Measurements from ENCODE around the gene SP140.
"Not testable (repeated sequence)": the region's sequence is repeated elsewhere in the genome, so short reads cannot be mapped to it uniquely, and the experiment has no call there.

SP140 gene

DNA sequence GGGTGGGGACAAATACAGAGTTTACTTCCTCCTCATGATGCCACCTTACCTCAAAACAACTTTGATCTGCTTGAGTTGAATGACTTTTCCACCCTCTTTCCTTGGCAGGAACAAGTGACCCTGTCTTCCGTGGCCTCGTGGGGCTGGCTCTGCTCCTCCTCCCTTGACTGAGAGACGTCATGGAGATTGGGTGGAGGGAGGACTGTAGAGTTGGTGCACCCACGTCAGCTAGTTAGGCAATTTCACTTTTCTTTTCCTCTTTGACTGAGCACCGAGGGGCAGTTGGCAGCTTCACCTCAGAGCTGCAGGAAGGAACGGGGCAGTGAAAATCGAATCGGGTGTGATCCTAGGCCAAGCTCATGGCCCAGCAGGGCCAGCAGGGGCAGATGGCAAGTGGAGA, at the start of gene SP140:
Gene SP140, plus strand, starts transcription at position 251 of the 400 bp plus-strand sequence. Its CDS starts 109 bp downstream, at position 360.
- peak; percentile 31 to 81 (median 76) for DNase-seq

DNA sequence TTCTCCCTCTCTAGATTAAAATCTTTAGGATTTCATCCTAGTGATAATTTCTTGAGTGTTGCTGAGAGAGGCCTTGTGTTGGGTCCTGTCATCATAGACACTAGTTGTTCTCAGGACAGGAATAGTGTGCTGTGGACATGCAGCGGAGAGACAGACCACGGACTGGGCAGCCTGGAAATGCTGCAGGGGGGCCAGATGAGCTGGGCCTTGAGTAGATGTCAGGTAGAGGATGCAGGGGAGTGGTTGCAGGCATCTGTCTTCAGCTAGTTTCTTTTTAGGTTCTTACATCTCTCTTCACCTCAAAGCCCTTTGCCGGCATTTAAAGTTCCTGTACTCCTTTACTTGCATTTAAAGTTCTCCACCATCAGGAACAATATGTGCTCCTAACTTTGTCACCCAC, 48.5 kb upstream of the SP140 start:
- DNase-seq, result no peak

DNA sequence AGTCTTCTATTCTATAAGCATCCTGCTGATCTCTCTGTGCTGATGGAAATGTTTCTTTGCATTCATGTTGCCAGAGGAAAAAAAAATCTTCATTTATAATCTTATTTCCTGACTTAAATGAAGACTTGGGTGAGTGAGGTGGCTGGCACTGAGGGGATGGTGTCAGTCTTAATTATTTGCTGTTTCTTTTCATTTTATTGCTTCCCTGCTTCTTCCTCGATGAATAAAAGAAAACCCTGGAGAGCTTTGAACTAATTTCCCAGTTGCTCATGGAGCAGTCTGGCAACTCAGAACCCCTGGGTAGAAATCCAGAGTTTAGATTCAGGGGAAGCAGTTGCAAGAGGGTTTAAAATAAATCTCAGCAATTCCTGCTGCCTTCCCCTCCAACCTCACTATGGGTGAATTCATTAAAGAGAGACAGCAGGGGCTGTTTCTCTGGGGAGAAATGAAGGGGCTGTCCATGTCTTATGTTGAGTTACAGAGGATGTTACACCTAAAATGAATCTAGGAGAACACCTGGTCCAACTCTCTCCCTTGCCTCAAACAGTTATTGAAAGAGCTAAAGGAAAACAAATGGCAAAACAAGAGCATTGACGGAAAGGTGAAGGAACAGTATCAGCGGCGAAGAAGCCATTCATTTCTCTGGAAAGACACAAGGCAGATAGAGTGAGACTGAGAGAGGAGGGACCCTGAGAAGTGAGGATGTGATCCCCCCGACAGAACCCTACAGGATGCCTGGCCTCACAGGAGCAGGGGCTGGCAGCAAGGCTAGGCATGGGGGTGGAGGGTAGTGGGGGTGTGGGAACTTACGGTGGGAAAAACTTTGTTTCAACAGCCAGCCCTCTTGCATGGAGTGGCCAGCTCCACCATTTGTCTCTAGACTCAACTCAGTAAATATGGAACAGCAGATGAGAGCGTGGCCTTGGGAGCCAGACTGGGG, 46.7 kb upstream of the SP140 start:
- DNase-seq, result no peak

DNA sequence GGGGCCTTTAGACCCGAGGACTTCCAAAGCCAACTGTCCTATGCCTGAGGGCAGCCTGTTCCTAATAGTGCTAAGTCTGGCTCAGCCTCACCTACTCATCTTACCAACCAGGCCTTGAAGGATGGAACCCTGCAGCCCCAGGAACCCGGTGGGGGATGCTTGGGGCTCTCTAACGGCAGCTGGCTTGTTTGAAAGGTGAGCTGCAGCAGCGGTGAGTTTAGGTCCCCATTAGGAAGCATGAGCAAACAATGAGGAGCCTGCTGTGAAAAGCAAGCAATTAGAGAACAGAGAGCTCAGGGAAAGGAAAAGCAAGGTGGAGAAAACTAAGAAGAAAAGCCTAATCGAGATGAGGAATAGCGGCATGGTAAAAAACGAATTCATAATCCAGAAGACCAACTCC, 45.6 kb upstream of the SP140 start:
- no peak for DNase-seq

DNA sequence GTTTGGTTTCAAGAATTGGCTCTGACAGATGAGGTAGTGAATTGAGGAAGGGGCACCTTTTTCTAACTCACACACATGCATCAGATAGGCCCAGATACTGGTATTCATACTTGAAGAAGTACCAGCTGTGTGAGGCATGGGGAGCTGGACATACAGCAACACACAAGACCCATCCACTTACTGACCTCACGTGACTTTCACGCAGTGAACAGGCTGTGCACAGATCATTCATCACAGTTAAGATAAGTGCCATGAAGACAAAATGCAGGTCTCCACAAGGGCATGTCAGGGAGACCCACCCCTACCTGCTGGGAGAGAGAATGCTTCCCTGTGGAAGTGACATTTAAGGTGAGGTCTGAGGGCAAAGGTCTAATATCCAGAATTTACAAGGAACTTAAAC, 44.3 kb upstream of the SP140 start:
- no peak for DNase-seq

DNA sequence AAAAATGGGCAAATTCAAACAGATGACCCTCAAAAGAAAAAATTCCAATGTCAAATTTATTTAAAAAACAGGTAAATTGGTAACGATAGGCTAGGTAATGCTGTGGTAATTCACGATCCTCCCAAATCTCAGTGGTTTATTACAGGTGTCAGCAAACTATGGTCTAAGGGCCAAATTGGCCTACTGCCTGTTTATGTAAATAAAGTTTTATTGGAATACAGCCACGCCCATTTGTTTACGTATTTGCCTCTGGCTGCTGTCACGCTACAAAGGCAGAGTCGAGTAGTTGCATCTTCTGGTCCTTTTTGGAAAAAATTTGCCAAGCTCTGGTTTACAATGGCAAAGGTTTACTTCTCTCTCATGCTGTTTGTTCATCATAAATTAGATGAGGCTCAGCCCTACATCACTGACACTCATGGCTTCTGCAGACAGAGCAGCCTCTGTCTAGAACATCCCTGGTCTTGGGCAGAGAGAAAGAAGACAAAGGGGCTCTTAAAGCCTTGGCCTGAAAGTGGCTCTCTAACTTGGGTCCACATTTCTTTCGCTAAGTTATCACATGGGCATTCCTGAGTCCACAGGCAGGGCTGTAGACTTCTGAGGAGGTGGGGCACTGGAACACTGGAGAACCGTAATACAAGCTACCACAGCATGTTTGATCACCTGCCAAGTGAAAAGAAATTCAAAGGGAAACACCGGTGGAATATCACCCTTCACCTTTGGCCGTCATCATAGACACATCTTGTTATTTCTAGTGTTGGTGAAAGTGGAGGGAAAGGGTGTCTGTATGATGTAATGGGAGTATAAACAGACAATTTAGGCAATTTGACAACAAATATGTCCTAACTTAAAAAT, 40.6 kb upstream of the SP140 start:
- DNase-seq, result no peak

DNA sequence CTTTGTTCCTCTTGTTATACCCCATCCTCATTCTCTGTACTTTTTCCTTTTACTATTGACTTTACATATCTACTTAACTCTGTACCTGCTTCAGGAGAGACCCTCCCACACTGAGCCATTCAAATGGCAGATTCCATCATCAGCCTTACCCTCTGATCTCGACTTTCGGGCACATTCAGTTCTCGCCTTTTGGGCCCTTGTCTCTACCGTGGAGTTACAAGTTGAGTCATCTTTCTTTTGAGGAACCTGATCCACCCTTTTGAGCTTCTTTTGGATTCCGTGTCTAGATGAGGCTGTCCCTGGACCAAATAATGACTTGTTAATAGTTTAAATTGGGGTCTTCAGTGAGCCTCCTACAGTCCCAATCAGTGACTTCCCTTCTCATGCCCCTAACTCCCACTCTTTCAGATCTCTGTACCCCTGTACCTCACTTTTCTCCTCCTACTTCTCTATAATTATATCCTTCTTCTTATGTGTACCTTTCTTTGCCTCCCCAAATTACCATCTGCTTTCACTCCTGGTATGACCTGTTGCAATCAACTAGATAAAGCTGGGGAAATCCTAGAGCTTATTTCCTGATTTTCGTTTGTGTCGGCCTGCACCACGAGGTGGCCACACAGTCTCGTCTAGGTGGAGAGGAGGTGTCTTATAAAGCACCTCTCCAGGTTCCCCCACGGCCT, 23.0 kb upstream of the SP140 start:
- no peak for DNase-seq

DNA sequence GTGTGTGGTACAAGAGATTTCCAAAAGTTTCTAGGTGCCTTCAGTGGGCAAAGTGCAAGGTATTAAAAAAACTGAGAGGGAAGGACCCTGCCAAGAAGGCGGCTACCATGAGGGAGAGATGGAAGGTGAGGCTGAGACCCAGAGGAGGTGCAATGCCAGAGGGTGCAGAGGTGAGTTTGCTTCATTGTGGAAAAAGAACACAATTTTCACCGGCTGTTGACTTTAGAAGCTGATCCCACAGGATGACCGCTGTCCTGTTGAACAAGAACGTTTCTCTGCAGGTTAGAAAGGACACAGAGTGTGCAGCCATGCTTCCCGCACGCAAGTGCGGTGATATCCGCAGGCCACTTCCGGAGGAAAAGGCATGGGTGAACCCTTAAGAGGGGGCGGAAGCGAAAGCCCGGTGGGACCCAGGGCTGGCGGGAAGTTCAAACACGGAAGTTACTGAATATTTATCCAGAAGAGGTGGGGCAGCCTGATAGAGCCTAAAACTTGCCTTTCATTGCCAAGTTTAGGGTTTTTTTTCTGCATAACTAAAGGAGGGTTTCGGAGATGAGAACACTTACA, 22.3 kb upstream of the SP140 start:
- no peak for DNase-seq

DNA sequence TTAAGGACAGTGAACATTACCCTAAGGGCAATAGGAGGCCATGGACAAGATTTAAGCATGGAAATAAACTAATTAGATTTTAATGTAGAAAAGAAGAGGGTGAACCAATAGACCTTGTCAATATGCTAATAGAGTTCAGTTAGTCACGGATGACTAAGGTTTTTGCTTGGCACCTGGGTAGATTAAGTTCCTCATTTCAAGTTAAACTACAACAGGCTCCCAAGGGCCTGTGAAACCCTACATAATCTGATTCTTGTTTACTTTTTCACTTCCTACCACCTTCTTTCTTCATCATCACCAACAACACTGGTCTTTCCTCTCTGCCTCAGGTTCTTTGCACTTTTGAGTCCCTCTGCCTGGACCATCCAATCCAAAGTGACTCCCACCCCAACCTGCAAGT, 20.5 kb upstream of the SP140 start:
- DNase-seq, result no peak

DNA sequence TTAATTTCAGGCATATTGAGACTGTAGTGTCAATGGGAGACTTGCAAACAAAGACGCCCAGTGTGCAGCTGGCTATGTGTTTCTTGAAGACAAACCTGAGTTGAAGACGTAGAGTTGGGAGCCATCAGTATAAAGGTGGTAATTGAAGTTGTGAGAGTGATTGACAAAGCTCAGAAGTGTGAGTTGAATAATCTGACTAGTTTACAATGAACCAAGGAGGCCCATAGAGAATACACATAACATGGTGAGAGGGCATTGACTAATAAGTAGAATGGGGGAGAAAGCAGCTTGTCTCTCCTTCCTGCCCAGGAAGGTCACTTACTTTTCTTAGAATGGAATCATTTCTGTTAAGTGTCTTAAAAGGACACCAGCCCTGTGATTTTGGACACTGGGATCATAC, 19.8 kb upstream of the SP140 start:
- DNase-seq, result no peak

DNA sequence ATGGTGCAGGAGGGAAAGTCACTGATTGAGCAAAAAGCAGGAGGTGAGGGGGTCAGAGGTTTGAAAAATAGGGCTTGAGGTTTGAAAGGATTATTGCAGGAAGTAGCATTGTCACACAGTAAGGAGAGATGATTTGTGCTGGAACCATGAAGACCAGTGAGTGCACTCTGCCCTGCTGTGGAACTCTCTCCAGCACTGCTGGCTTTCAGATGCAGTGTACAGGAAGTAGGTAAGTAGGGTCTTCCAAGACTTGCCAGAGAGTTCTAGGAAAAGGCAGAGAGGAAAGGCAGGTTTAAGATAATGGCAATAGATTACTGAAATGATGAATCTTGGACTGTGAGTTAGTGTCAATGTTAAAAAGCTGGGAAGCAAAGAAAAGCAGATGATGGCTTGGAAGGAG, 17.0 kb upstream of the SP140 start:
- DNase-seq, result no peak

DNA sequence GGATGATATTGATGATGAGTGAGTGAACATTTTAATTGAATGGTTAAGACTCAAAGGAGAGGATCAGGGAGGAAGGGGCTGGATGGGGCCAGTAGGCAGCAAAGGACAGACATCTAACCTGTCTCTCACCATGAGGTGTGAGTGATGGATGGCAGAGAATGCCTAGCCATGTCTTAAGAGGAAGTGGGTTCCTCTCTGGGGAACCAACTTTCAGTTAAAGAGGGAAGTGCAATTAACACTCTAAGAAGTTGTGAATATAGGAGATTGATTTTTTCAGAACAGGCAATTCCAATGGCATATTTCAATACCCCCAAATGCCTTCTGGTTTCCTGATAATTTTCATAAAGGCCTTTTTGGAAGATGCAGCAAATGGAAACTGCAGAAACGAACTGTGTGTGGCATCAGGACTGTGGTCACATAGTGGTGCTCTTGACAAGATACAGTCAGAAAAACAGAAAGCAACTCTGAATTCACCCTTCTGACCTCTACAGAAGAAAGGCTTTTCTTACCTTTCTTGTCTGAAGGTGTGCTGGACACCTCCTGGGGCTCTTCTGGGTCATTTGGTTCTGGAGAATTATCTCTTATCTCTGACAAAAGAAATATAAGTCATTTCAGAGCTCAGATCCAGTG, 16.0 kb upstream of the SP140 start:
- no peak for DNase-seq

DNA sequence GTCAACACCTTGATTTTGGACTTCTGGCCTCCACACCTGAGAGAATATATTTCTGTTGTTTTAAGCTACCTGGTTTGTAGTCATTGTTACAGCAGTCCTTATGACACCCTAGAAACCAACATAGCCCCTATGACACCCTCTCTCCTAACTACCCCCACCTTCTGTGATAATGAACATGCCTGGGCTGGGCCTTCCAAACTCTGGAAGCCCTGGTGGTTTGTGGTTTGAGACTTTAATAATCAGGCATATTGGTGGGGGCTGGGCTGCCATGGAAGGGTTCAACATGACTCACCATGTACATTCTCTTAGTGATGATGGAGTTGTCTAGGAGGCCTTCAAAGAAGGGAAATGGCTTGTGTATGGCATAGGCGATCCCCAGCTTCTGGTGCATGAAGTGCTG, 9.0 kb upstream of the SP140 start:
- no peak for DNase-seq

DNA sequence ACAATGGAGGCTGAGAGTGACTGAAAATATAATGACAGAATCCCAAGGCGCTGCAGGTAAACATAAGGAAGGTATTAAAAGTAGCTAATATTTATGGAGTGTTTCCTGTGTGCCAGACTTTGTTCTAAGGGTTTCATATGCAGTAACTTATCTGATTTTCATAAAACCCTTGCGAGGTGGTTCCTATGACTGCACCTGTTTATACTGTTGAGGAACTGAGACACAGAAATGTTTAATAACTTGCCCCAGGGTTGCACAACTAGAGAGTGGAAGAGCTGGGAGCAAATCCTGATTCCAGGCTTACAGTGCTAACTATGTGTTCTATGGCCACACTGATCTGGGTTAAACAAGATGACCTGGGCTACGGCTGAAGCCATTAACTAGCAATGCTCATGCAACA, 8.1 kb upstream of the SP140 start:
- DNase-seq, result no peak

DNA sequence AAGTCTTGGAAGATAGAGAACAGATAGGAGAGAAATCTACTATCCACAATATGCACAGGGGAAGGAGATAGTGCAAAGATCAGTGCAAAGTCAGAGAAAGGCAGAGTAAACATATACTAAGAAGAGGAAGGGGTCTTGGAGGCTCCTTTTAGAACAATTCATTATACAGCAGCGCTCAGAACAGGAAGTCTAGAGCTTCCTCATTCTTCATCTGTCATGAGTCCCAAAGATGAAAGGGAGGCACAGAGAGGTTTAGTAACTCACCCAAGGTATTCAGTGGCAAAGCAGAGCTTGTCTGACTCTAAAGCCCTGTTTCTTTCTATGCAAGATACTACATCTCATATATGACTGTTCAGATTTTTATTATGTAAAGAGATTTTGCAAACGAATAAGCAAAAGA, 7.1 kb upstream of the SP140 start:
- peak in 3 of 6 experiments; percentile 22 to 46 (median 29) for DNase-seq

DNA sequence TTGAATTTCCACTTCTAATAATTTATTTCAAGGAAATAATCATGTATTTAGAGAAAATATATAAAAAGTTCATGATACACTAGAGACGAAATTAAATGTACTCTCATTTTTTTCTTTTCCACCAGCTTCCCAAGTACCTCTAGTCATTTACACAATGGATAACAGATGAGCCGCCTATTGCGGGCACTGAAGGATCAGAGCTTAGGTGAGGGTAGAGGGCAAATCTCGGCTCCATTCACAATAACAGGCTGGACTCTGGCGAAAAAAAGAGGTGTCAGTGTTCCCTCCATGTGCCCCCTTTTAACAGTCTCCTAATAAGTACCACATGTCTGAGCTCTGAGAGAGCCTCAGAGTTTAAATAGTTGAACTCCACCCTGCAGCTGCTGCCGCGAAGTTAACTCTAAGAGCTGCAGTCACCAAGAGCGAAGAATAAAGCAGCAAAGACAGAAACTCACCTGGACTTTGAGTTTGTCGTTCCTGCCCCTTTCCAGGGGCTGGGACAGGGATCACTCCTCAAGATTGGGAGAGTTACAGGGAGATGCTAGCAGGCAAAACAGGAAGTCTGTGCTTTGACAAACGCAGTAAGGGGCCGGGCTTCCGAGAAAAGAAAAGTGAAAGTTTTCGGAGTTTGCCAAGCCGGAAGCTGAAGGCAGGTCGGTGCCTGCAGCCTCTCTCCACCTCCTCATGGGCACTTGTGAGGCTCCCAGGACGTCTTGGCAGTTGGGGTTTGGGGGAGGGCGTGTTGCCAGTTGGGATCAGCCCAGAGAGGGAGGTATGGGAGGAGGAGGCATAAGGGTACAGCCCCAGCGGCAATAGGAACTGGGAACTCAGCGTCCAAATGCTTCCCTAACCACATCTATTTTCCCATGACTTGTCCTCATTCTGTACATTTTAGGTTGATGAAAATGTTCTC, 5.9 kb upstream of the SP140 start, which contains the start of gene SP110:
Gene SP110, minus strand, starts transcription at position 566 of the 913 bp plus-strand sequence. CDS start 3,057 bp downstream, outside the sequence.
- DNase-seq, result peak; percentile 54 to 84 (median 74)

DNA sequence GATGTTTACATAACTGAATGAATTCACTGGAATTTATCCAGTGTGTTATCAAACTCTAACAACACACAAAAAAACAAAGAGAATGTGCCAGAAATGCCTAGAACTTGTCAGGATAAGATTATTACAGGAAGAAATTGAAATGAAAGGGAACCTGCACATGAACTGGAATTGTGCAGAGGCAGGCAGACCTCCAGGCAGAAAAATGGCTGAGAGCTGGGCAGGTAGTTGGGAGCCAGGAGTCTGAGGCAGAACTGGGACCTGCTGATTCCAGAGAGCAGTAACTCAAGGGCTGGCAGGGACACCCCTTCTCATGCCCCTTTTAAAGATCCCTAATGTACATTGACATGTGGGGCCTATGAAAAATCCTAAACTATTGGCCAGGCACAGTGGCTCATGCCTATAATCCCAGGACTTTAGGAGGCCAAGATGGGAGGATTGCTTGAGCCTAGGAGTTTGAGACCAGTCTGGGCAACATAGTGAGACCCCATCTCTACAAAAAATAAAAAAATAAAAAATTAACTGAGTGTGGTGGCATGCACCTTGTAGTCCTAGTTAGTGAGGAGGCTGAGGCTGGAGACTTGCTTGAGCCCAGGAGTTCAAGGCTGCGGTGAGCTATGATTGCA, 5.1 kb upstream of the SP140 start:
- no peak for DNase-seq

DNA sequence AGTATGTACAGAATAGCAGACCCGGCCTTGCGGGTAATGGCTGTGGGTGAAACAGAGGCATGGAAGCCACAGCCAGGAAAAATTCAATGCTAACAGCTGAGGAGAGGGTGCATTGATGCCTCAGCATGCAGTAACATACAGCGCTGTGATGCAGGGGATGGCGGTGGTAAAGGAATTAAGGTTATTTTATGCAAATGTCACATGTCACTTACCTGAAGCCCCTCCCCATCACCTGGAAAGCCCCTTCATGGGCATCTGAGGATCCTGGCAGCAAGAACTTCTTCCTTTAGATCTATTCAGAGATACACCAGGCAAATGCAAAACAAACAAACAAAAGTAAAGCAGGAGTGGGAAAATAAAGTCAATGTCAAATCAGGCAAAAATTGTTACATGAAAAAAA, 4.0 kb upstream of the SP140 start:
- DNase-seq, result peak in 1 of 6 experiments; percentile 4

DNA sequence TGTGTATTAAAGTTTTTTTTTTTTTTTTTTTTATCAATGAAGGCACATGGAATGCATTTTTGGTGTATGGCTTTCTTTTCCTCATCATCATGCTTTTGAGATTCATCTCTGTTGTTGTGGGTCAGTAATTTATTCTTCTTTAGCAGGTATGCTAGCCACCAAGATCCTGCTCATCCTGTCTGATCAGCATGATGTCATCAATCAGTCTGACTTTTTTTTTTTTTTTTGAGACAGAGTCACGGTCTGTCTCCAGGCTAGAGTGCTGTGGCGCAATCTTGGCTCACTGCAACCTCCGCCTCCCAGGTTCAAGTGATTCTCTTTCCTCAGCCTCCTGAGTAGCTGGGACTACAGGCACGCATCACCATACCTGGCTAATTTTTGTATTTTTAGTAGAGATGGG, 2.7 kb upstream of the SP140 start:
- DNase-seq, result not testable (repeated sequence)

DNA sequence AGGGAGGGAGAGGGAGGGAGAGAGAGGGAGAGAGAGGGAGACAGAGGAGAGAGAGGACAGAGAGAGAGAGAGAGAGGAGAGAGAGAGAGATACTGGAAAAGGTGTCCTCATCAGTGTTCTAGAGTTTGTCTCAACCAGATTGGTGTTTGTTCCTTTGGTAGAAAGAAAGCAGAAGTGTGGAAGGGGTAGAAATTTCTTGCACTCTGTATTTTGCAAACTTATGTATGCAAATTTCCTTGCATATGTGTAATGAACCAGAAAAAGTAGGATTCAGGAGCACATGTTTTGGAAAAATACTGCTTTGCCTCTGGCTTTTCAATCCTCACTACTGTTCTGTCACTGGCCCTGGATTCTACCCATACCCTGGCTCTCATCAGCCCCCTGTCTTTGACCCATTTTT, 1.1 kb upstream of the SP140 start:
- DNase-seq, result no peak
